Sigmoid colon (tissue), 7 donors: ENCODE results near the gene SERINC5. TPM values are rescaled to one million over a fixed set of nuclear protein-coding genes. Genes with fewer than 3 reads are reported as not detected.
A peak's percentile ranks its signal among the peaks of the same experiment; 100 is the strongest.

Experiments used
- DNase-seq: peaks from one replicate; pipeline ENCODE4 v3.0.0-alpha.2; 2019
- H3K27ac ChIP-seq, 4 donors: fragments of 200-600 bp; sonication (generic); one replicate each; pipeline ENCODE4 v1.5.1; 2016 to 2019; ENCODE audit warnings: mild to moderate bottlenecking in 1 of 4
- H3K27me3 ChIP-seq, 3 donors: fragments of 200-600 bp; sonication (generic); one replicate each; pipeline ENCODE4 v1.5.1; 2019; ENCODE audit warnings: mild to moderate bottlenecking in 1 of 3
- H3K36me3 ChIP-seq, 4 donors: fragments of 200-600 bp; sonication (generic); one replicate each; pipeline ENCODE4 v1.5.1; 2016 to 2019
- H3K4me1 ChIP-seq, 4 donors: fragments of 200-600 bp; sonication (generic); one replicate each; pipeline ENCODE4 v1.5.1; 2017 to 2019
- H3K4me3 ChIP-seq, 4 donors: fragments of 200-600 bp; sonication (generic); one replicate each; pipeline ENCODE4 v1.5.1; 2017 to 2019; ENCODE audit warnings: mild to moderate bottlenecking in 2 of 4, moderate library complexity in 1 of 4
- H3K9me3 ChIP-seq, 4 donors: fragments of 200-600 bp in 3 of 4; sonication (generic) in 3 of 4; one replicate each; pipeline versions ENCODE4 v1.5.1 to v1.6.1; 2013 to 2019
- CTCF ChIP-seq, 4 experiments: fragments of 450-650 bp in 3 of 4; fragments of 200-600 bp in 1 of 4; IDR thresholded peaks; one replicate each; pipeline ENCODE4 v1.5.1; 2016 to 2019; ENCODE audit warnings: antibody characterized with exemption in 4 of 4, mild to moderate bottlenecking in 3 of 4, moderate library complexity in 2 of 4
- EP300 ChIP-seq, 4 donors: sonication (generic); formaldehyde crosslinking; IDR thresholded peaks; one replicate each; pipeline ENCODE4 v1.6.1; 2017; ENCODE audit warnings: antibody characterized with exemption in 4 of 4
- POLR2A ChIP-seq, 2 donors: fragments of 450-650 bp; IDR thresholded peaks; one replicate each; pipeline ENCODE4 v1.6.1; 2016; ENCODE audit warnings: antibody characterized with exemption in 2 of 2, mild to moderate bottlenecking in 2 of 2, moderate library complexity in 2 of 2
- POLR2AphosphoS5 ChIP-seq, 4 donors: sonication (generic); formaldehyde crosslinking; IDR thresholded peaks; one replicate each; pipeline ENCODE4 v1.6.1; 2017; ENCODE audit warnings: antibody characterized with exemption in 4 of 4
- whole genome bisulfite sequencing, 2 donors: extraction: QIAGEN DNeasy Blood & Tissue Kit; methylation state at CpG; one replicate each; pipeline ENCODE4 v1.1.7; 2013; 5-methylcytosine and 5-hydroxymethylcytosine counted together
- intact Hi-C: fragments of 100-400 bp; cut with DNase I; formaldehyde crosslinking; loops from one replicate; pipeline ENCODE4 v1.15.1; 2023
- polyA plus RNA-seq, 3 donors: library from polyadenylated mRNA; stranded (reverse); fragments of 200-250 nt; gene quantifications; one replicate each; pipeline ENCODE4 v1.2.3, GENCODE V29; 2013
- total RNA-seq, 4 donors: library from RNA; depleted of rRNA; stranded (reverse); fragments of >200 nt; gene quantifications; one replicate each; pipeline ENCODE4 v1.1.0, GENCODE V29; 2016
- donor health status: healthy with polysubstance abuse.
- donor health status: Bipolar disorder and iron deficiency.
- donor health status: healthy.

Gene SERINC5
- total and polyA plus RNA-seq, 7 donors, result 3.6 to 25.9 (median 9.6) TPM

GRCh38 chr5:80243567-80243966 is 12.3 kb downstream of the SERINC5 start:
- H3K27me3 ChIP-seq, result no peaks in the 10 kb centered on the region
- H3K9me3 ChIP-seq, result no peaks in the 10 kb centered on the region
- no peak overlapping the region for H3K4me3 ChIP-seq
- no peak overlapping the region for H3K27ac ChIP-seq
- H3K4me1 ChIP-seq, result peaks cover 0 to 54% (median 36%) of the 10 kb centered on the region in 4 donors
- intact Hi-C loops, result no loop called here
- no peak for TF ChIP-seq CTCF (IDR thresholded peaks at IDR 0.05)
- TF ChIP-seq POLR2AphosphoS5 (IDR thresholded peaks at IDR 0.05), result no peak
- TF ChIP-seq EP300 (IDR thresholded peaks at IDR 0.05), result no peak
- no peak for TF ChIP-seq POLR2A (IDR thresholded peaks at IDR 0.05)
- WGBS, 2 donors, result 89 to 98% methylated on average over 1 of the region's 1 CpG
- DNase-seq, result no peak
- H3K36me3 ChIP-seq, result no peaks in the 10 kb centered on the region

GRCh38 chr5:80242849-80243248 is 13.0 kb downstream of the SERINC5 start:
- no peak overlapping the region for H3K4me3 ChIP-seq
- no peaks in the 10 kb centered on the region for H3K9me3 ChIP-seq
- H3K36me3 ChIP-seq, result no peaks in the 10 kb centered on the region
- no peak overlapping the region for H3K27ac ChIP-seq
- WGBS, 2 donors, result 88 to 97% methylated on average over 3 of the region's 3 CpGs
- intact Hi-C loops, result no loop called here
- H3K27me3 ChIP-seq, result no peaks in the 10 kb centered on the region
- no peak for TF ChIP-seq POLR2A (IDR thresholded peaks at IDR 0.05)
- no peak for TF ChIP-seq EP300 (IDR thresholded peaks at IDR 0.05)
- DNase-seq, result no peak
- peaks cover 0 to 49% (median 30%) of the 10 kb centered on the region in 4 donors for H3K4me1 ChIP-seq

GRCh38 chr5:80240368-80240986 is 15.4 kb downstream of the SERINC5 start:
- Histone ChIP-seq H3K27ac (no peak overlapping the region), H3K36me3 (no peaks in the 10 kb centered on the region), H3K4me3 (no peak overlapping the region), H3K4me1 (peaks cover 0 to 27% (median 12%) of the 10 kb centered on the region in 4 donors), H3K9me3 (no peaks in the 10 kb centered on the region), H3K27me3 (no peaks in the 10 kb centered on the region)
- no peak for TF ChIP-seq EP300 (IDR thresholded peaks at IDR 0.05)
- 72 to 92% methylated on average over 8 of the region's 8 CpGs for WGBS, 2 donors
- intact Hi-C loops, result no loop called here
- no peak for DNase-seq

GRCh38 chr5:80239680-80240367 is 16.0 kb downstream of the SERINC5 start:
- no peaks in the 10 kb centered on the region for H3K36me3 ChIP-seq
- intact Hi-C loops, result no loop called here
- peak overlapping the region in 2 of 4 donors; percentile 22 to 26 for H3K27ac ChIP-seq
- H3K4me3 ChIP-seq, result no peak overlapping the region
- peaks cover 0 to 23% (median 11%) of the 10 kb centered on the region in 4 donors for H3K4me1 ChIP-seq
- TF ChIP-seq POLR2AphosphoS5 (IDR thresholded peaks at IDR 0.05) (no peak), EP300 (IDR thresholded peaks at IDR 0.05) (no peak), POLR2A (IDR thresholded peaks at IDR 0.05) (no peak), CTCF (IDR thresholded peaks at IDR 0.05) (no peak)
- H3K9me3 ChIP-seq, result no peaks in the 10 kb centered on the region
- no peak for DNase-seq
- 50 to 62% methylated on average over 4 of the region's 4 CpGs for WGBS, 2 donors
- no peaks in the 10 kb centered on the region for H3K27me3 ChIP-seq

- intact Hi-C loops, result no loop called here
- peak overlapping the region in 2 of 4 donors; percentile 22 to 26 for H3K27ac ChIP-seq
These were observed 16.8 kb downstream of the SERINC5 start for GRCh38 chr5:80238778-80239679.

More at GRCh38 chr5:80238778-80239679, 16.8 kb downstream of the SERINC5 start:
- no peaks in the 10 kb centered on the region for H3K36me3 ChIP-seq
- H3K27me3 ChIP-seq, result no peaks in the 10 kb centered on the region
- H3K4me3 ChIP-seq, result no peak overlapping the region
- 28 to 40% methylated on average over 8 of the region's 8 CpGs for WGBS, 2 donors
- TF ChIP-seq POLR2AphosphoS5 (IDR thresholded peaks at IDR 0.05) (no peak), EP300 (IDR thresholded peaks at IDR 0.05) (no peak), CTCF (IDR thresholded peaks at IDR 0.05) (no peak), POLR2A (IDR thresholded peaks at IDR 0.05) (no peak)
- DNase-seq, result peak; percentile 81
- peaks cover 0 to 23% (median 11%) of the 10 kb centered on the region in 4 donors for H3K4me1 ChIP-seq
- no peaks in the 10 kb centered on the region for H3K9me3 ChIP-seq
